Lung (tissue), 12 donors: ENCODE data around the gene MKKS. TPM values are rescaled to one million over a fixed set of nuclear protein-coding genes. Genes with fewer than 3 reads are reported as not detected.
A peak's percentile ranks its signal among the peaks of the same experiment; 100 is the strongest.
"Not testable (repeated sequence)": the region's sequence is repeated elsewhere in the genome, so short reads cannot be mapped to it uniquely, and the experiment has no call there.

Source experiments
- ATAC-seq: fragments of 200-7000 bp; cut with Tn5 transposase; one replicate; pipeline ENCODE4 v1.9.1; 2020; ENCODE audit warnings: moderate number of reproducible peaks; ENCODE audit not compliant: insufficient read depth, low FRiP score
- DNase-seq, 3 donors: peaks; one replicate each; pipeline ENCODE4 v3.0.0-alpha.2; 2013 to 2017
- H3K27ac ChIP-seq, 2 donors: one replicate each; pipeline ENCODE4 v1.5.1; 2013; ENCODE audit warnings: mild to moderate bottlenecking in 2 of 2, moderate library complexity in 2 of 2, control low read depth in 1 of 2, inconsistent platforms in 1 of 2, low read depth in 1 of 2, low read length in 1 of 2
- H3K27me3 ChIP-seq, 3 donors: one replicate each; pipeline ENCODE4 v1.5.1; 2013; ENCODE audit warnings: low read length in 2 of 3; ENCODE audit not compliant: control insufficient read depth in 3 of 3, insufficient read depth in 3 of 3
- H3K36me3 ChIP-seq, 4 donors: one replicate each; pipeline ENCODE4 v1.5.1; 2013; ENCODE audit warnings: low read length in 4 of 4, mild to moderate bottlenecking in 1 of 4, moderate library complexity in 1 of 4; ENCODE audit not compliant: control insufficient read depth in 4 of 4, insufficient read depth in 4 of 4
- H3K4me1 ChIP-seq, 5 donors: one replicate each; pipeline ENCODE4 v1.5.1; 2013; ENCODE audit warnings: low read length in 5 of 5, mild to moderate bottlenecking in 2 of 5, moderate library complexity in 1 of 5; ENCODE audit not compliant: control insufficient read depth in 5 of 5, insufficient read depth in 5 of 5
- H3K4me3 ChIP-seq: one replicate; pipeline ENCODE4 v1.5.1; 2013; ENCODE audit warnings: mild to moderate bottlenecking, control low read depth, moderate library complexity
- H3K9ac ChIP-seq, 2 donors: one replicate each; pipeline ENCODE4 v1.5.1; 2013; ENCODE audit warnings: low read length in 2 of 2, control low read depth in 1 of 2; ENCODE audit not compliant: insufficient read depth in 1 of 2
- H3K9me3 ChIP-seq, 4 donors: one replicate each; pipeline ENCODE4 v1.5.1; 2013; ENCODE audit warnings: low read length in 3 of 4, mild to moderate bottlenecking in 1 of 4, moderate library complexity in 1 of 4; ENCODE audit not compliant: control insufficient read depth in 4 of 4, insufficient read depth in 3 of 4
- CTCF ChIP-seq: IDR thresholded peaks from 2 replicates; pipeline ENCODE4 v1.5.1; 2012; ENCODE audit warnings: mild to moderate bottlenecking; ENCODE audit errors: control extremely low read depth, extremely low read depth
- WGBS, 2 donors: extraction: QIAGEN DNeasy Blood & Tissue Kit; methylation state at CpG; one replicate each; pipeline ENCODE4 v1.1.7; 2013; 5-methylcytosine and 5-hydroxymethylcytosine counted together
- polyA plus RNA-seq, 2 donors: library from polyadenylated mRNA; stranded (reverse); fragments of 200-250 nt; gene quantifications; one replicate each; pipeline ENCODE4 v1.2.1, GENCODE V29; 2013
- total RNA-seq, 2 donors: library from RNA; depleted of rRNA in 1 of 2; stranded (reverse); fragments of >200 nt in 1 of 2; gene quantifications; one replicate each; pipeline ENCODE4 v1.2.1, GENCODE V29; 2014 to 2021
- donor health status: control.
- donor health status: control.
- donor health status: Bipolar disorder and iron deficiency.
- donor health status: healthy.
- donor health status: DM: yes; HTN: yes; CAD: no.

The MKKS gene
- total and polyA plus RNA-seq, 4 donors = 12.3 to 15.1 (median 13.1) TPM

GRCh38 chr20:10419550-10420133 is 14.4 kb downstream of the MKKS start:
- DNase-seq (no peak), ATAC-seq (no peak)
- no peak overlapping the region for H3K27ac ChIP-seq
- no peak overlapping the region for H3K4me3 ChIP-seq
- H3K27me3 ChIP-seq = no peaks in the 10 kb centered on the region
- H3K9me3 ChIP-seq = no peaks in the 10 kb centered on the region
- WGBS, 2 donors = 89 to 94% methylated on average over 5 of the region's 5 CpGs
- TF ChIP-seq CTCF = no peak
- H3K36me3 ChIP-seq = peaks cover 0 to 9% (median 3%) of the 10 kb centered on the region in 4 donors
- peaks cover 0 to 12% (median 0%) of the 10 kb centered on the region in 5 donors for H3K4me1 ChIP-seq
- no peak overlapping the region for H3K9ac ChIP-seq

- not testable (repeated sequence) for H3K27me3 ChIP-seq, H3K36me3 ChIP-seq, ATAC-seq, H3K27ac ChIP-seq, H3K9ac ChIP-seq, DNase-seq, H3K9me3 ChIP-seq, H3K4me3 ChIP-seq
- 97 to 100% methylated on average over 2 of the region's 2 CpGs for WGBS, 2 donors
- peaks cover 0 to 12% (median 0%) of the 10 kb centered on the region in 5 donors for H3K4me1 ChIP-seq
Measured at GRCh38 chr20:10417218-10417617, 16.8 kb downstream of the MKKS start.

GRCh38 chr20:10415013-10415650 is 18.9 kb downstream of the MKKS start:
- TF ChIP-seq CTCF = no peak
- no peak overlapping the region for H3K9ac ChIP-seq

GRCh38 chr20:10412591-10413408 is 21.2 kb downstream of the MKKS start:
- Histone ChIP-seq H3K27ac (no peak overlapping the region), H3K36me3 (peaks cover 0 to 6% (median 0%) of the 10 kb centered on the region in 4 donors), H3K4me1 (peaks cover 0 to 10% (median 0%) of the 10 kb centered on the region in 5 donors), H3K27me3 (no peaks in the 10 kb centered on the region), H3K9me3 (no peaks in the 10 kb centered on the region), H3K9ac (no peak overlapping the region), H3K4me3 (no peak overlapping the region)
- TF ChIP-seq CTCF = no peak
- peak in 2 of 3 donors; percentile 26 to 32 for DNase-seq
- ATAC-seq = no peak
- 84 to 86% methylated on average over 5 of the region's 5 CpGs for WGBS, 2 donors

More at GRCh38 chr20:10415013-10415650, 18.9 kb downstream of the MKKS start:
- H3K27me3 ChIP-seq = no peaks in the 10 kb centered on the region
- no peak for DNase-seq
- peaks cover 0 to 10% (median 0%) of the 10 kb centered on the region in 5 donors for H3K4me1 ChIP-seq
- WGBS, 2 donors = 57 to 63% methylated on average over 3 of the region's 3 CpGs
- H3K36me3 ChIP-seq = peaks cover 0 to 7% (median 3%) of the 10 kb centered on the region in 4 donors
- no peak for ATAC-seq
- H3K4me3 ChIP-seq = no peak overlapping the region
- H3K9me3 ChIP-seq = no peaks in the 10 kb centered on the region
- no peak overlapping the region for H3K27ac ChIP-seq
